HG03025 (cell line): ENCODE data around the gene TTC7B.

Source experiments
- ATAC-seq: cut with Tn5 transposase; IDR thresholded peaks from one replicate; pipeline ENCODE4 v1.9.1; 2021; ENCODE audit warnings: mild to moderate bottlenecking, moderate library complexity; ENCODE audit not compliant: unreplicated experiment, low FRiP score

TTC7B gene

DNA sequence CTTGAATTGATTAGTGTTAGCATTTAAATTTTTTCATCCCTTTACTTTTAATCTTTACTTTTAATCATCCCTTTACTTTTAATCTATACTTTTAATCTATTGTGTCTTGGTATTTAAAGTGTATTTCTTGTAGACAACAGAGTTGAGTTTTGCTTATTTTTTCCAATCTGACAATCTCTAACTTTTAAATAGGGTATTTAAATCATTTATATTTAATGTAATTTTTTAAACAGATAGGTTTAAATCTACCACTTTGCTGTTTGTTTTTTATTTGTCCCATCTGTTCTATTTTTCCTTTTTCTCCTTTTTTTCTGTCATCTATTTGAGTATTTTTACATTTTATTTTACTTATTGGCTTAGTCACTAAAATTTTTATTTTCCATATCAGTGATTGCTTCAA lies 68.3 kb downstream of the TTC7B start:
- ATAC-seq, result no peak

DNA sequence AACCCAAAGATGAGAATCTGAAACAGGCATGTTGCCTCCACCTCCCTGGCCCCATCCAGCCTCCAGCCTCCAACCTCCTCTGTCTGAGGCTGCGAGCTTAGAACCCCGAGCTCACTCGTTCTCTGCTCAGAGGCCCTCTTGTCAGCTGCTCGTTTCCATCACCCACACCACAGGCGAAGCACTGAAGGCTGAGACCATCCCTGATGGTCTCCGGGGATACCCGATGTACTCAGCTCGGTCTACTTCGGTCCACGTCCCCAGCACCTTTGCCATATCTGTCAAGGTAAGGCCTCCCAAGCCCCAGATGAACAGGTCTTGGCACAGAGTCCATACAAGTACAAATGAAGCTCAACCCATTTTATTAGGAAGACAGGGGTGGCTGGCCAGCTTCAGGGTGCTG lies 72.4 kb downstream of the TTC7B start:
- ATAC-seq, result no peak

DNA sequence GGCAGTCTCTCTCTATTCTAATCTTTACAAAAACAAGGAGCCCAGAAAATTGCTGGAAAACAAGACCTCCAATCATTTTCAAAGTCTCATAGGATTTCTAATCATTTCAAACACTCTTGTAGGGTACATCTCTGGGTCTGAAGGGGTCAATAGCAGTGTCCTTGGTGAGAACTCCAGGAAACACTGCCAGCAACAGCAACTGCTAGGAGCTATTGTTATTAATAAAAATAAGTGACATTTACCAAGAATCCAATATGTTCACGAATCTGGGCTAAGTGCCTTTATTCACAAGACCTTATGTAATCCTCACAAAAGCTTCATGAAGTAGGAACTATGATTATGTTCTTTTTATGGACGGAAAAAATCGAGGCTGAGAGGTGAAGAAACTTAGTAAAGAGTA lies 72.8 kb downstream of the TTC7B start:
- ATAC-seq, result no peak

DNA sequence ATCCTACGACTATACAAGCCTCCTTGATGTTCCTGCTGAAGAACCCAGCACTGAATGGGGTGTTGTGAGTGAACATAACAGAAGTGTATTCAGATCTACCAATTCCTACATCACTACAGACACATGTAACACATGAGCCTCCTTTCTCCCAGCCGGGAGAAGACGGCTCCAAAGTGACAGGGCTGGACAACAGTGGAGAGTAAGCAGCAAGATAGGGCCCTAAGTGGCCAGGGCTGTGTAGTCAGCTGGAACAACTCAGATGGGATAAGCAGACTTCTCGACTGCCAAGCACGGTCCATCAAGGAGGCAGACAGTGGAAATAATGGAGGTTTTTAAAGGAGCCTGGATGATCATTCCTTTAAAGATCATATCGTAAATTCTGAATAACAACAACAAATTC lies 73.5 kb downstream of the TTC7B start:
- no peak for ATAC-seq

DNA sequence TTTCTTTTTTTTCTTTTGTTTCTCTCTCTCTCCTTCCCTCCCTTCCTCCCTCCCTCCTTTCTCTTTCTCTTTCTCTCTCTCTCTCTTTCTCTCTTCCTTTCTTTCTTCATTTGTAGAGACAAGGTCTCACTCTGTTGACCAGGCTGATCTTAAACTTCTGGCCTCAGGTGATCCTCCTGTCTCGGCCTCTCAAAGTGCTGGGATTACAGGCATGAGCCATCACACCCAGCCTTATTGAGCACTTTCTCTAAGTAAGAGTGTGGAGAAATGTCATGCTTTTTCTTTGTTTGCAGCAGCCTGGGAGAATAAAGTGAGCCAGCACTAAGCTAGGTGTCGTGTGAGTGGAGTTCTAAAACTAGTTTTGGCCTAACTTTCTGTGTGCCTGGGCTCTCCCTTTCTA lies 74.0 kb downstream of the TTC7B start:
- no peak for ATAC-seq

DNA sequence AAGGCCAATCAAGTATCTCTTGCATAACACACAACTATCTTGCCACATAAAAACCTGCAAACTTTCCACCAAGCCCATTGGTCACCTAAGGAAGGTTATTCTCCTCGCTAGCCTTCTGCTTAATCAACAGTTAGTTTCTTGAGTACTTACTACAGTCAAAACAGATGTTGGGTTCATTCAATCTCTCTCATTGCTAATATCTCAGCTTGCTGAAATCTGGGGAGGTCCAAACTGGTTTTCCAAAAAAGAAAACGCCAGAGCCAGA lies 74.6 kb downstream of the TTC7B start:
- ATAC-seq, result no peak

DNA sequence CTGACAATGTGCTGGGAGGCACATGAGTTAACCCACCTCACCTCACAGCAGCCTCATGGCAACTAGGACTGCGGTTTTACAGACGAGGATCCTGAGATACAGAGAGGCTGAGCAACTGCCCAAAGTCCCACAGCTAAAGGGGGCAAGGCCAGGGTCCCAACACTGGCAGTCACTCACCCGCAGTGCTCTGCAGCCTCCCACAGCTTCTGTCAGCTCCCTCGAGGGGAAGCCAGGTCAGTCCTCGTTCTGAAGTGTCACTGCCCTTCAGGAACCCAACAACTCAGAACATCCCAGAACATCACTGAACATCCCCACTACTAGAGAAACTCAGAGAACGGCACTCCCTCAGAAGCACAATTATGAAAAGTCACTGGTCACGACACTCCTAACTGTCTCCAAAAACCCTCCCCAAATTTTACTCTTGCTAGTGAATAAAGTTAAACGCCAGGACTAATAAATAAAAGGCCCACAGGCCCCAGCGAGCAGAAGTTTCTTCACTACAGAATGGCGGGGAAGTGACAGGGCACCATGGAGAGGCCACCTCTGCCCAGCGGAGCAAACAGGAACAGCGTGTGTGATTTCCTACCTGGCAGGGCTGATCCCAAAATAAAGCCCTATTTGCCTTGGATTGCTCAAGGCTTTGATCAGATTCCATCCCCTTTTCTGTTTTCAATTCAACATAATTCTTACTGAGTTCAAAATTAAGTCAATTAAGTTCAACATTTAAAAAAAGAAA lies 75.1 kb downstream of the TTC7B start:
- no peak for ATAC-seq

DNA sequence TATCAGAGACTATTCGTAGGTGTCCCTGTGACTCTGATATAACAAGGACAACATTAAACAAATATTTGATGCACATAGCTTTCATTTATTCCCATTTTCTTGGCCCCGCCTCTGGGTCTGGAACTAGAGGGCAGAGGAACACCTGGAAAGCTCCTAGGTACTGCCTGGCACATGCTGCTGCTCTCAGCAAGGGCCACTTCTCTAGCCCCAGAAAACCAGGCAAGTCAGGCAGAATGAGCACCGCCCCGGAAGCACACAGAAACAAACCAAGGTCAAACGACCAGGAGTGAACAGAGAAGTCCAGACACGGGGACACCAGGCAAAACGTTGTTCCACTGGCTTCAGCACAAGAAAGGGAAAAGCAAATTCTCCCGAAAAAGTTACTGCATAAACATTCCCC lies 76.1 kb downstream of the TTC7B start:
- ATAC-seq, result no peak

DNA sequence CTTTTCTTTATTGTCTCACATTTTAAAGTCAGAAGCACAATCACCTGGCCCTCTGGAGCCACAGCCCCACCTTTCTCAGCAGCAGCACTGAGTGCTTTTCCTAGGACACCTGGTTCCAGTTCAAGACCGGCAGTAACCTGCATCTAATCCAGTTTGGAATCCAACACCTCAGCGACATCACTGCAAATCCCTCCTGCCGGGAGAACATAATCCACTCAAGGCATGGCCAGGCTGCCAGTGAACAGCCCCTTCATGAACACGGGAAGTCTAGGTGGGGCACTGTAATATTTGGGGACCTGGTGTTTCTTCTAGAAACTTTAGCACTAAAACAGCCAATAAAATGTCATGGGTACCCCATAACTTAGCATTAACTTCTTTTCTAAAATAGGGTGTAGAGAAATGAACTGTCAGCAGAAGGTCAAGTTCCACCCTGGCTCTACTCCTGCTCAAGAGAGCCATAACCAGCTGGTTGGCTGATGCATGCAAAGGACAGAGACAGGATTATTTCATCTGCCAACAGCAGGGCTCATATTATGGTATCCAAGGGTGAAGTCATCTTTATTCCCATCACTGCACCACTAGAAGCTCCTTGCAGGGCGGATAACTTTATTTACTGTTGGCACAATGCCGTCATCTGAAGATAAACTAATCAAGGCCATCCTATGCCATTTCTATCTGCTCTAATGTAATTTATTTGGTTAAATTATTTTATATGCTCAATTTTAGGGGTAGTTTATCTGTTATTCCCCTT lies 76.7 kb downstream of the TTC7B start:
- no peak for ATAC-seq

DNA sequence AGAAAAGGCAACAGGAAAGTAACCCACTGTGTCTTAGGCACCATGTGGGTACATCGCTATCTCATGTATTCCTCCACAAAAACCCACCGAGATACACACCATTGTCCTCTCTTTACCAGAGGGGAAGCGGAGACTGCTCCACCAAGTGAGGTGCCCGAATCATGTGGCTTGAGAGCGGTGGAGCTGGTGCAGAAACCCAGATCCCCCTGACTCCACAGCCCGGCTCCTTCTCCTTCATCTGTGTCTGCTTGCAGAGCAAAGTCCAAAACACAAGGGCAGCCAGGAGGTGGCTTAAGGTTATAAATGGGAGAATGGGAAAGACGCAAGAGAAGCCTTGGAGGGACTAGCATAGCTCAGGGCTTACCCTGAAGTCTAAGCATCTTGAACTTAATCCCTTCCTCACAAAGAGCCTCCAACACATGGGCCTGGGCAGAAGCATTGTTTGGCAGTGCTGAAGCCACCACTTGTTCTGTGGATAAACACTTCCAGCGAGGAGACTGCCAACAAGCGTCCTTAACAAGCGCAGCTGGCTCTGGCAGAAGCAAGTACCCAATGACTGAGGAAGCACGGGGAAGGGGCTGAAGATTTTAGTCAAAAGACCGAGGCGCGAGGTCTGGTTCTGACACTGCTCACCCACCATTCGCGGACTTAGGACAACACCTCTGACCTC lies 83.0 kb downstream of the TTC7B start:
- ATAC-seq, result no peak

DNA sequence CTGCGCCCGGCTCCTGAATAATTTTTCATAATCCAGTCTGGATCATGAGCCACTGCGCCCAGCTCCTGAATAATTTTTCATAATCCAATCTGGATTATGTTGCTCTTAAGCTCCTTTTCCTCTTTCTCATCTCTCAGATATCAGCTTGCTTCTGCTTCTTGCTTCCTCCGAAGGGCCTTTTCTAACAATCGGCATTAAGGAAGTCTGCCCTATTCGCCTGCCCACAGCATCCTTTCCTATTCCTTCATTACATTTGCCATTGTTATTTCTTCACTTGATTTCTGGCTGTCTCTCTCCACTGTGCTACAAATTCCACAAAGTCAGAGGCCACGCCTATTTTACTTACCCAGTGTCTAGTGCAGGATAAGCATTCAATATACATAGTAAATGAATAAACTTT lies 83.5 kb downstream of the TTC7B start:
- ATAC-seq, result no peak

DNA sequence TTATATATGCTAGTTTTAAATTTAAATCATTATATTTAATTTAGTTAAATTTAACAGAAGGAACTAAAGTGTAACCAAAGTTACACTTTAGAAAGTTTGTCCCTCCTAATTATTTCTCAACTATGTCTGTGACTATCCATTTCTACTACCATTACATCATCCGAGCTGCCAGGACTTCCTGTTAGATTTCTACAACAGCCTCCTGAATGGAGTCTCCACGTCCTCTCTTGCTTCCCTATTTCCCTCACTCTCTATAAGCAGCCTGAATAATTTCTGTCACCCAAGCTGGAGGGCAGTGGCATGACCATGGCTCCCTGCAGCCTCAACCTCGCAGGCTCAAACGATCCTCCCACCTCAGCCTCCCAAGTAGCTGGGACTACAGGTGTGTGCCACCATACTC lies 84.1 kb downstream of the TTC7B start:
- no peak for ATAC-seq

DNA sequence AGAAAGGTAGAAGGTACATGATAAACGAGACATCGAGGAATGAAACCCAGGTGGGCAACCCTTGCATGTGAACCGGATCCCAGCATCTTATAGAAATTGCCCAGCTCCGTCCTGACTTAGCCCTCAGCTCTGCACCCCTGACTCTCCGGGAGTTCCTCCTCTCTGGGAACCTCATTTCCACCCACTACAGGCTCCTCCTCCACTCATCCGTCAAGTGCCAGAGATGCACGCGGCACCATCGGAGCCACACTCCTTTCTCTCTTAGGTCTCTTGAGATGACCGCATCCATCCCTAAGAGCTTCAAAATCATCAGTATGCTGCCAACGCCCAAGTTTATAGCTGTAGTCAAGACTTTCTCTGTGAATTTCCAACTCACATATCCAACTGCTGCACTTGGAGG lies 84.7 kb downstream of the TTC7B start:
- ATAC-seq, result no peak

DNA sequence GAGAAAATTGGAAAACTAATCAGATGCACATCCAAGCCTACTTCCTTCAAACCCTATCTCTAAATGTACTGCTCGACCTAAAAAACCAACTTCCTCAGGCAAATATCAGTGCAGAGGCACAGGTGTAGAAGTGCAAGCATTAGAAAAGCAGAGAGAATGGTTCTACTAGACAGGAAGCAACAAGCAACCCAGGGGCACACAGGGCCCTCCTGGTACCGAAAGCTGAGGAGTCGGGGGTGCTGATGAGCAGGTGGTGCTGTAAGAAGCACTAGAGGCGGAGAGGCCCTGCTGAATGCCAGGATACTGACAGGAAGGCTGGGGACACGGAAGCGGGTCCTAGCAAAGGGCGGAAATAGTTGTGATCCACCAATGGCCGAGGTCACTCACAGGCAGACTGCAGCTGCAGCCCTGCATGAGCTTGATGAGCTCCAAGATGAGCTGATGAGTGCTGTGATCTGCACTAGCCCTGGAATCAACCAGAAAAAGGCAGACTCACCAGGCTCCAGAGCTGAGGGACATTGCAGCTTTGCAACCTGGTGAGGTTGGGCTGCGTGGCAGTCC lies 85.9 kb downstream of the TTC7B start:
- no peak for ATAC-seq

DNA sequence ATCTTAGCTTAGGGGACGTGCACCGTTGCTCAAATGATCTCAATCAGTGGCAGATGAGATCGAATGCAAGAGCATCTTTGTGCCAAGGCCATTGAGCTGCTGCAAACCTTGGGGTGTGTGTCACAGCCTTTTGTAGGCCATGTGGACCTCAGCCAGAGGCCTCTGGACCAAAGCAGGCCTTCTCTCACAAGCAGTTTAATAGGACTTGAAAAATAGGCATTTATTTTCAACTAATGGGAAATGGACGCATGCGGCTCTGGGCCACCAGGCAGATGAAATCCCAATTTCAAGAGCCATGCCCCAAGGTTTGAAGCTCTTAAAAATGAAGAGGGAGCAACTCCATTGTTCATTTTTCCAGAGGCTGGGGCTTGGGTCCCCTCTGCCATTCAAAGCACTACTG lies 87.3 kb downstream of the TTC7B start:
- no peak for ATAC-seq

DNA sequence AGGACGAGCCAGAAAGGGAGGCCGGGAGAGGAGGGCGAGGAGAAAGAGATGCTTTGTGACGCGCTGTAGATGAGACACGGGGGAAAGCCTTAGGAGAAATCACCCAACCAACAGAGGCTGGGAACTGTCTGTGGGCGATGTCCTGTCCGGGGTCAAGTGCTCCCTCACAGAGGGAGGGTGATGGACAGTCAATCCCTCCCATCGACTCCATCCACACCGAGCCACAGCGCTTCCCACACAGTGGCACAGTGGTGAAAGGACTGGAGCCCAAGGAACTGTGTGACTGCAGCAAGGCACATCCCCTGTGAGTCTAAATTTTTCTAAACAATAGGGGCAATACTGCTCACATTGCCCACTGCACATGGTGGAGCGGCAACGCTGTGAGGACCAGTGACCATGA lies 89.1 kb downstream of the TTC7B start:
- ATAC-seq, result no peak

DNA sequence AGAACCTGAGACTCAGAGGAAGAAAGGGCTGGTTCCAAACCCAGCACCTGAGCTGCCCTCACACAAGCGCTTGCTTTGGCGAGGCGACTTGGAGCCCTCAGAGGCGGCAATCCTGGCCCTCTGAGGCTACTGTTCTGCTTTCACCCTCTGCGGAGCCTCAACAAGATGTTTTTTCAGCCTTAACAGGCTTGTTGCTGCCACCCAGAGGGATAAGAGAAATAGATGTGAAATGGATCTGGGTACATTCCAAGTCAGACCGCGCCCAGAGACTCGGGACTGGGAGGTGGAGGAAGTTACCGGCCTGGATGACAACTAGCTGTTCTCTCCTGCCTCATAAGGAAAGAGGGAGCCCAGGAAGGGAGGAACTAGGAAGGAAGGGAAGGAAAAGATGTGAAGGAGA lies 89.6 kb downstream of the TTC7B start:
- no peak for ATAC-seq

DNA sequence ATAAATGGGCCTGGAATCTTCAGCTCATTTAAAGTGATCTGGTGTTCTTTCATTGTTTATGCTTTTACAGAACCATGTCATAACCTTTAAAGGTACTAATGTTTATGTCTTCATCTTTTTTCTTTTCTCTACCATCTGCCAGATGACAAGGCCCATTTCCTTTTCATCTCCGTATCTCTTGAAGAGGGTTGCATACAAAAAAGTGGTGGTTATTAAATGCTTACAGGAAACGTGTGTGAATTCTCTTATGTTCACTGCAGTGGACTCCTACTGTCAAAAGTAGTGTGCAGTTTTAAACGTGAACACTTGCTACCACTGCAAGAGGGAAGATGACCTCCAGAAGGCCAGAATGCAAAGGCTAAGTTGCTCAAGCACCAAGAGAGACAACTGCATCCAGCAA lies 91.4 kb downstream of the TTC7B start:
- ATAC-seq, result no peak

DNA sequence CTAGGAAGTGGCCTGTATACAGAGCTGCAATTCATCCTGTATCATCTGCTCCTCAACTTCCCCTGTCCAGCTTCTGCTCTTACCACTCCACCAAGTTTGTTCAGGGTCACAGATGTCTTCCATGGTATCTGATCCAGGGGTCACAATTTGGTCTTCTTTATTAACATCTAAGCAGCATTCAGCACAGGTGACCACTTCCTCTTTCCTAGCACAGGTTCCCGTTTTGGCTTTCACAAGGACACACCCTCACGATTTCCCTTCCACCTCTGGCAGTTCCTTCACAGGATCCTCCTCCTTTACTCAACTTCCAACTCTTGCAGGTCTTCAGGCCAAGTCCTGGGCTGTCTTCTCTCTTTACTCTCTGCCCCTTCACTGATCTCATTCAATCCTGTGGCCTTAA lies 93.6 kb downstream of the TTC7B start:
- no peak for ATAC-seq

DNA sequence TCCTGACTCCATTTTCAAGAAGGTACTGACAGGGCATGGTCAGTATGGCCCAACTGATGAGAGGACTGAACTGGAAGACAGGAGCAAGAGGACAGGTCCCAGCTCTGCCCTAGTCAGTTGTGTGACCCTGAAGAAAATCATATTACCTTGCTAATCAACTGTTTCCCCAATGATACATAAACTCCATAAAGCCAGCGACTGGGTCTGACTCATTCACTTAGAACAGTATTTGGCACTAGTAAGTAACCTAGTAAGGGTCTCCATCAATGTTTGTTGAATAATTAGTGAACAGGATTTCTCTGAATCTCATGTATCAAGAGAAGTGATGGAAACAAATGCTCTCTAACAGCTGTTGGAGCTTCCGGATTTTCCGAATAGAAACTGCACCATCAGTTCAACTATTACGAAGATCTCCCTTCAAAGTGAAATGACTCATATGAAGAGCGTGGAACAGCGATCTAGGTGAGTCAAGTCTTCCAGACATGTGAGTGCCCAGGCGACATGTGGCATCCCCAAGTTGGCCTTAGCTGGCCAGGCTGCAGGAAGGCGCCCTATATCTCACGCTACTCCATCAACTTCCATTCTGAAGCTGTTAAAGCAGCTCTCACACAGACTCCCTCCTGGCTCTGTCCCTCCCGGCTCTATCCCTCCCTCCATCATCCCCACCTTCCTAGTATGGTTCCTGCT lies 94.5 kb downstream of the TTC7B start:
- ATAC-seq, result no peak

DNA sequence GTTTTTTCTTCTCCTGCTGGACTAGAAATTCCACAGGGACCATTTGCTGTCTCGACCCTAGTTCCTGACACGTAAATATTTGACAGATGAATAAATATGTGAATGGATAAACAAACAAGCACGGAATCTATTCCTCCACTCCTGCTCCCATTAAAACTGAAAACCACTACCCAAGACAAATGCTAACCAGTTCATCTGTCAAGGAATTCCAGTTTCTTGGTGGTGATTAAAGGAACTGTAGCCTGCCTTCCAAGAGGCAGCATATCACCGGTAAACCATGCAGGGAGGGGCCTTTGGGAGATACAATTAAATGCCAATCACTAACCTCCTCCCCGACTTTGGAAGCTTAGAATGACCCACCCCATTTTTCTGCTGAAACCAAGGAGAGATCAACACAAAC lies 95.4 kb downstream of the TTC7B start:
- ATAC-seq, result no peak
